HK-2 (cell line): ENCODE results near the gene XPNPEP2.
"Not testable (repeated sequence)": the region's sequence is repeated elsewhere in the genome, so short reads cannot be mapped to it uniquely, and the experiment has no call there.

Experiments
- DNase-seq: peaks from one replicate; pipeline ENCODE4 v3.0.0-alpha.2; 2018; ENCODE audit not compliant: unreplicated experiment

The XPNPEP2 gene

GRCh38 chrX:129719931-129720530, 18.7 kb upstream of the XPNPEP2 start:
- DNase-seq: no peak

GRCh38 chrX:129720741-129721140, 18.0 kb upstream of the XPNPEP2 start:
- DNase-seq: no peak

GRCh38 chrX:129721414-129721813, 17.4 kb upstream of the XPNPEP2 start:
- DNase-seq: no peak

- DNase-seq: no peak
These were observed 16.9 kb upstream of the XPNPEP2 start for GRCh38 chrX:129721870-129722269.

GRCh38 chrX:129723511-129723910, 15.3 kb upstream of the XPNPEP2 start:
- DNase-seq: no peak

- DNase-seq: no peak
These were observed 14.0 kb upstream of the XPNPEP2 start for GRCh38 chrX:129724754-129725153.

GRCh38 chrX:129726307-129727111, 12.3 kb upstream of the XPNPEP2 start:
- DNase-seq: peak; percentile 53

GRCh38 chrX:129728061-129728460, 10.7 kb upstream of the XPNPEP2 start:
- no peak for DNase-seq

- no peak for DNase-seq
These were observed 7.6 kb upstream of the XPNPEP2 start for GRCh38 chrX:129731228-129731627.

GRCh38 chrX:129732857-129733256, 5.9 kb upstream of the XPNPEP2 start:
- DNase-seq: no peak

- no peak for DNase-seq
These were observed 5.4 kb upstream of the XPNPEP2 start for GRCh38 chrX:129733335-129733734.

- DNase-seq: no peak
These were observed 2.3 kb upstream of the XPNPEP2 start for GRCh38 chrX:129736491-129736890.

- DNase-seq: no peak
These were observed 863 bp upstream of the XPNPEP2 start for GRCh38 chrX:129737916-129738315.

GRCh38 chrX:129739578-129739977, 799 bp downstream of the XPNPEP2 start:
- DNase-seq: no peak

- no peak for DNase-seq
These were observed 3.3 kb downstream of the XPNPEP2 start for GRCh38 chrX:129741880-129742758.

GRCh38 chrX:129742759-129743152, 4.0 kb downstream of the XPNPEP2 start:
- DNase-seq: not testable (repeated sequence)

- DNase-seq: no peak
These were observed 5.0 kb downstream of the XPNPEP2 start for GRCh38 chrX:129743821-129744220.

GRCh38 chrX:129744861-129745321, 6.1 kb downstream of the XPNPEP2 start:
- DNase-seq: no peak

GRCh38 chrX:129746557-129747470, 8.0 kb downstream of the XPNPEP2 start:
- no peak for DNase-seq

- no peak for DNase-seq
These were observed 8.8 kb downstream of the XPNPEP2 start for GRCh38 chrX:129747533-129747932.

GRCh38 chrX:129748305-129748704, 9.5 kb downstream of the XPNPEP2 start:
- no peak for DNase-seq
